Natural killer cell (primary cell): ENCODE results near the gene POMT2. TPM values are rescaled to one million over a fixed set of nuclear protein-coding genes. Genes with fewer than 3 reads are reported as not detected.

ENCODE experiments used
- ATAC-seq, 3 donors: fragments of 150-1000 bp in 2 of 3; fragments of 200-7000 bp in 1 of 3; cut with Tn5 transposase; 1 replicate in 1 of 3; 2 replicates in 2 of 3; pipeline ENCODE4 v1.10.0; 2021; ENCODE audit warnings: mild to moderate bottlenecking in 2 of 3, moderate library complexity in 2 of 3
- DNase-seq, 2 donors: peaks; one replicate each; pipeline versions ENCODE4 v3.0.0 to v3.0.0-alpha.2; 2013 to 2021; ENCODE audit warnings: mixed read lengths in 1 of 2
- H3K27ac ChIP-seq: one replicate; pipeline ENCODE4 v1.5.1; 2013; ENCODE audit warnings: mild to moderate bottlenecking, low read length
- H3K27me3 ChIP-seq: one replicate; pipeline ENCODE4 v1.6.1; 2013; ENCODE audit warnings: low read length; ENCODE audit not compliant: control insufficient read depth, insufficient read depth
- H3K36me3 ChIP-seq: one replicate; pipeline ENCODE4 v1.6.1; 2013; ENCODE audit warnings: low read length; ENCODE audit not compliant: control insufficient read depth, insufficient read depth
- H3K4me1 ChIP-seq: one replicate; pipeline ENCODE4 v1.6.1; 2013; ENCODE audit warnings: low read length; ENCODE audit not compliant: control insufficient read depth, insufficient read depth
- H3K4me3 ChIP-seq: one replicate; pipeline ENCODE4 v1.5.1; 2013; ENCODE audit warnings: low read length
- H3K9me3 ChIP-seq: one replicate; pipeline ENCODE4 v1.6.1; 2013; ENCODE audit warnings: low read length; ENCODE audit not compliant: control insufficient read depth, insufficient read depth
- H3K27ac Mint-ChIP-seq, 2 donors: one replicate each; pipeline ENCODE4 v1.8.0; 2022; ENCODE audit warnings: mild to moderate bottlenecking in 2 of 2, mixed read lengths in 2 of 2, moderate library complexity in 1 of 2
- H3K27me3 Mint-ChIP-seq, 2 donors: one replicate each; pipeline ENCODE4 v1.8.0; 2022; ENCODE audit warnings: low read depth in 2 of 2, mixed read lengths in 2 of 2
- H3K36me3 Mint-ChIP-seq: one replicate; pipeline ENCODE4 v1.8.0; 2022; ENCODE audit warnings: mixed read lengths
- H3K4me1 Mint-ChIP-seq, 2 donors: one replicate each; pipeline ENCODE4 v1.8.0; 2022; ENCODE audit warnings: mixed read lengths in 2 of 2
- H3K4me3 Mint-ChIP-seq: one replicate; pipeline ENCODE4 v1.8.0; 2022; ENCODE audit warnings: mild to moderate bottlenecking, moderate library complexity, mixed read lengths
- H3K9me3 Mint-ChIP-seq, 2 donors: one replicate each; pipeline ENCODE4 v1.8.0; 2022; ENCODE audit warnings: mixed read lengths in 2 of 2
- CTCF ChIP-seq: fragments of 200-600 bp; IDR thresholded peaks from one replicate; pipeline ENCODE4 v1.8.0; 2022; ENCODE audit warnings: antibody characterized with exemption
- WGBS: methylation state at CpG from one replicate; pipeline ENCODE4 v1.1.7; 2013; ENCODE audit warnings: missing lambda C conversion rate; ENCODE audit not compliant: insufficient coverage; 5-methylcytosine and 5-hydroxymethylcytosine counted together
- intact Hi-C: fragments of 100-400 bp; cut with micrococcal nuclease; formaldehyde crosslinking; loops from one replicate; pipeline ENCODE4 v1.14.2; 2022
- total RNA-seq, 4 donors: library from RNA; stranded (reverse); fragments of 120-200 nt in 1 of 4; gene quantifications; one replicate each; pipeline versions ENCODE4 v1.2.3 to v1.2.4, GENCODE V29; 2013 to 2022

Gene POMT2
- total RNA-seq, 3 donors from 2014 or later (not counting 1 experiment from before 2014, with no cell fraction given): 6.7 to 10.9 (median 8.6) TPM

- no peaks in the 10 kb centered on the region for H3K27me3 ChIP-seq
- no peak for TF ChIP-seq CTCF
- Mint-ChIP-seq H3K9me3 (no peaks in the 10 kb centered on the region), H3K27me3 (no peaks in the 10 kb centered on the region), H3K27ac (no peak overlapping the region), H3K4me3 (no peak overlapping the region), H3K36me3 (peaks cover 9% of the 10 kb centered on the region), H3K4me1 (peaks cover 0 to 5% of the 10 kb centered on the region in 2 donors)
- WGBS: 97% methylated on average over 9 of the region's 10 CpGs
- peaks cover 24% of the 10 kb centered on the region for H3K36me3 ChIP-seq
- ATAC-seq (no peak), DNase-seq (no peak)
- intact Hi-C loops: no loop called here
- no peaks in the 10 kb centered on the region for H3K9me3 ChIP-seq
- no peak overlapping the region for H3K27ac ChIP-seq
- no peak overlapping the region for H3K4me3 ChIP-seq
- H3K4me1 ChIP-seq: no peaks in the 10 kb centered on the region
Observed at GRCh38 chr14:77342726-77343397, 22.2 kb upstream of the POMT2 start.

- H3K36me3 Mint-ChIP-seq: peaks cover 9% of the 10 kb centered on the region
- Histone ChIP-seq H3K4me3 (no peak overlapping the region), H3K27ac (no peak overlapping the region), H3K4me1 (no peaks in the 10 kb centered on the region), H3K27me3 (no peaks in the 10 kb centered on the region), H3K36me3 (peaks cover 24% of the 10 kb centered on the region), H3K9me3 (no peaks in the 10 kb centered on the region)
- peaks cover 0 to 5% of the 10 kb centered on the region in 2 donors for H3K4me1 Mint-ChIP-seq
- intact Hi-C loops: no loop called here
- TF ChIP-seq CTCF: no peak
- H3K27ac Mint-ChIP-seq: no peak overlapping the region
- H3K27me3 Mint-ChIP-seq: no peaks in the 10 kb centered on the region
- WGBS: 95% methylated on average over 4 of the region's 4 CpGs
- DNase-seq: no peak
- H3K9me3 Mint-ChIP-seq: no peaks in the 10 kb centered on the region
- H3K4me3 Mint-ChIP-seq: no peak overlapping the region
- no peak for ATAC-seq
Observed at GRCh38 chr14:77340389-77340788, 19.7 kb upstream of the POMT2 start.

GRCh38 chr14:77339407-77339806 is 18.7 kb upstream of the POMT2 start:
- no peak overlapping the region for H3K27ac ChIP-seq
- no peak for ATAC-seq
- Mint-ChIP-seq H3K4me1 (peaks cover 0 to 5% of the 10 kb centered on the region in 2 donors), H3K27me3 (no peaks in the 10 kb centered on the region), H3K4me3 (no peak overlapping the region), H3K36me3 (peaks cover 9% of the 10 kb centered on the region), H3K27ac (no peak overlapping the region), H3K9me3 (no peaks in the 10 kb centered on the region)
- intact Hi-C loops: no loop called here
- no peak for TF ChIP-seq CTCF
- 100% methylated on average over 1 of the region's 1 CpG for WGBS
- no peaks in the 10 kb centered on the region for H3K9me3 ChIP-seq
- H3K4me1 ChIP-seq: no peaks in the 10 kb centered on the region
- H3K4me3 ChIP-seq: no peak overlapping the region
- peaks cover 24% of the 10 kb centered on the region for H3K36me3 ChIP-seq
- DNase-seq: no peak
- no peaks in the 10 kb centered on the region for H3K27me3 ChIP-seq

- no peak overlapping the region for H3K27ac ChIP-seq
- no peak for TF ChIP-seq CTCF
- ATAC-seq: no peak
- DNase-seq: no peak
- Mint-ChIP-seq H3K27ac (no peak overlapping the region), H3K4me3 (no peak overlapping the region), H3K36me3 (peaks cover 6% of the 10 kb centered on the region), H3K4me1 (no peaks in the 10 kb centered on the region), H3K9me3 (no peaks in the 10 kb centered on the region), H3K27me3 (no peaks in the 10 kb centered on the region)
- H3K9me3 ChIP-seq: no peaks in the 10 kb centered on the region
- no peaks in the 10 kb centered on the region for H3K4me1 ChIP-seq
- H3K27me3 ChIP-seq: no peaks in the 10 kb centered on the region
- peaks cover 24% of the 10 kb centered on the region for H3K36me3 ChIP-seq
- no peak overlapping the region for H3K4me3 ChIP-seq
- intact Hi-C loops: no loop called here
- WGBS: 89% methylated on average over 2 of the region's 2 CpGs
Observed at GRCh38 chr14:77338302-77338701, 17.6 kb upstream of the POMT2 start.
